ENCODE data around the gene VWC2L. TPM values are rescaled to one million over a fixed set of nuclear protein-coding genes. Genes with fewer than 3 reads are reported as not detected.
A peak's percentile ranks its signal among the peaks of the same experiment; 100 is the strongest.

VWC2L gene
- total RNA-seq, 2 donors from 2014 or later, result not detected

- Histone ChIP-seq H3K27me3 (replicated peaks; ENCODE audit: insufficient read depth) (no peaks in the 10 kb centered on the region), H3K4me1 (replicated peaks) (peaks cover 8% of the 10 kb centered on the region), H3K9me3 (no peaks in the 10 kb centered on the region), H3K36me3 (no peaks in the 10 kb centered on the region), H3K4me3 (no peak overlapping the region), H3K27ac (no peak overlapping the region)
- DNase-seq (ENCODE audit: low spot score), result no peak
- intact Hi-C loops (cut with DNase I), result no loop called here
- WGBS, result 47% methylated on average over 2 of the region's 2 CpGs
- TF ChIP-seq POLR2AphosphoS5 (IDR thresholded peaks at IDR 0.05) (no peak), CTCF (IDR thresholded peaks at IDR 0.05) (no peak), POLR2A (IDR thresholded peaks at IDR 0.05) (no peak)
Measured at GRCh38 chr2:214382229-214382628, 28.6 kb upstream of the VWC2L start.

GRCh38 chr2:214386720-214387119 is 24.1 kb upstream of the VWC2L start:
- TF ChIP-seq CTCF (IDR thresholded peaks at IDR 0.05) (no peak), POLR2A (IDR thresholded peaks at IDR 0.05) (no peak), POLR2AphosphoS5 (IDR thresholded peaks at IDR 0.05) (no peak)

GRCh38 chr2:214389334-214389733 is 21.5 kb upstream of the VWC2L start:
- Histone ChIP-seq H3K27ac (no peak overlapping the region), H3K36me3 (no peaks in the 10 kb centered on the region), H3K9me3 (no peaks in the 10 kb centered on the region), H3K4me3 (no peak overlapping the region), H3K4me1 (replicated peaks) (no peaks in the 10 kb centered on the region), H3K27me3 (replicated peaks; ENCODE audit: insufficient read depth) (no peaks in the 10 kb centered on the region)
- DNase-seq (ENCODE audit: low spot score), result no peak
- no peak for TF ChIP-seq CTCF (IDR thresholded peaks at IDR 0.05)
- intact Hi-C loops (cut with DNase I), result no loop called here

More at GRCh38 chr2:214386720-214387119, 24.1 kb upstream of the VWC2L start:
- WGBS, result 96% methylated on average over 2 of the region's 2 CpGs
- no peak overlapping the region for H3K4me3 ChIP-seq
- H3K4me1 ChIP-seq (replicated peaks), result no peaks in the 10 kb centered on the region
- intact Hi-C loops (cut with DNase I), result no loop called here
- no peak for DNase-seq (ENCODE audit: low spot score)
- no peaks in the 10 kb centered on the region for H3K27me3 ChIP-seq (replicated peaks; ENCODE audit: insufficient read depth)
- no peak overlapping the region for H3K27ac ChIP-seq
- no peaks in the 10 kb centered on the region for H3K9me3 ChIP-seq
- H3K36me3 ChIP-seq, result no peaks in the 10 kb centered on the region

GRCh38 chr2:214393796-214394195 is 17.1 kb upstream of the VWC2L start:
- H3K9me3 ChIP-seq, result no peaks in the 10 kb centered on the region
- no peak overlapping the region for H3K27ac ChIP-seq
- intact Hi-C loops (cut with DNase I), result no loop called here
- no peaks in the 10 kb centered on the region for H3K4me1 ChIP-seq (replicated peaks)
- no peak overlapping the region for H3K4me3 ChIP-seq
- H3K27me3 ChIP-seq (replicated peaks; ENCODE audit: insufficient read depth), result no peaks in the 10 kb centered on the region
- DNase-seq (ENCODE audit: low spot score), result no peak
- no peaks in the 10 kb centered on the region for H3K36me3 ChIP-seq
- TF ChIP-seq POLR2AphosphoS5 (IDR thresholded peaks at IDR 0.05), result no peak
- TF ChIP-seq POLR2A (IDR thresholded peaks at IDR 0.05), result no peak
- TF ChIP-seq CTCF (IDR thresholded peaks at IDR 0.05), result no peak

GRCh38 chr2:214395040-214395439 is 15.8 kb upstream of the VWC2L start:
- Histone ChIP-seq H3K4me3 (no peak overlapping the region), H3K4me1 (replicated peaks) (no peaks in the 10 kb centered on the region), H3K9me3 (no peaks in the 10 kb centered on the region), H3K27me3 (replicated peaks; ENCODE audit: insufficient read depth) (no peaks in the 10 kb centered on the region), H3K36me3 (no peaks in the 10 kb centered on the region), H3K27ac (peak overlapping the region in 1 of 2 donors; percentile 5)
- intact Hi-C loops (cut with DNase I), result no loop called here
- peak; percentile 12 for DNase-seq (ENCODE audit: low spot score)
- WGBS, result 36% methylated on average over 1 of the region's 1 CpG
- TF ChIP-seq POLR2A (IDR thresholded peaks at IDR 0.05) (no peak), POLR2AphosphoS5 (IDR thresholded peaks at IDR 0.05) (peak; percentile 92)

All from prostate gland (tissue), 2 donors.